GM12878 (cell line): ENCODE measurements around the gene LIMS1. TPM values are rescaled to one million over a fixed set of nuclear protein-coding genes. Genes with fewer than 3 reads are reported as not detected.

Experiments
- ATAC-seq: fragments of 200-7000 bp; cut with Tn5 transposase; 3 replicates; pipeline ENCODE4 v1.9.1; 2020; ENCODE audit warnings: mild to moderate bottlenecking, moderate library complexity
- BruUV-seq: library from RNA; stranded (reverse); fragments of 400-500 nt; replicated peaks from 2 replicates; lab custom pipeline; 2021; lab: Mats Ljungman, UMichigan
- CTCF ChIA-PET: fragments of 300-600 bp; sonication (Branson Sonifier 250); formaldehyde crosslinking; extraction: SDS; loops from one replicate; lab custom pipeline; 2021; ENCODE audit warnings: inconsistent platforms; lab: Yijun Ruan, JAX
- POLR2A ChIA-PET: fragments of 350-600 bp; formaldehyde crosslinking; extraction: SDS; loops from one replicate; lab custom pipeline; 2021; ENCODE audit warnings: inconsistent platforms; lab: Charles Lee
- RAD21 ChIA-PET: fragments of 300-600 bp; sonication (Branson Sonifier 250); formaldehyde crosslinking; loops from one replicate; lab custom pipeline; 2023; ENCODE audit warnings: antibody characterized with exemption; ENCODE audit not compliant: unreplicated experiment; lab: Charles Lee
- SMC1A ChIA-PET: fragments of 300-600 bp; sonication (Branson Sonifier 250); formaldehyde crosslinking; loops from one replicate; lab custom pipeline; 2023; ENCODE audit not compliant: unreplicated experiment, uncharacterized antibody; lab: Charles Lee
- DNase-seq: peaks from one replicate; pipeline ENCODE4 v3.0.0-alpha.2; 2011; ENCODE audit warnings: low read depth, low spot score
- FAIRE-seq: peaks from 3 replicates; lab custom pipeline; 2011; peaks lifted over from hg19 to GRCh38; lab: Jason Lieb, UNC
- H2AFZ ChIP-seq: 2 replicates; pipeline ENCODE4 v1.6.0; 2011; ENCODE audit warnings: low read depth, low read length, control low read depth; ENCODE audit not compliant: control insufficient read depth
- H3K27ac ChIP-seq: 2 replicates; pipeline ENCODE4 v1.5.1; 2011; ENCODE audit warnings: control low read depth; ENCODE audit not compliant: control insufficient read depth, insufficient read depth
- H3K27me3 ChIP-seq, 2 experiments: replicated peaks in 1 of 2; 2 replicates each; pipeline versions ENCODE4 v1.6.0 to v1.6.1; 2011; ENCODE audit warnings: low read length in 1 of 2; ENCODE audit not compliant: control insufficient read depth in 2 of 2, insufficient read depth in 2 of 2
- H3K36me3 ChIP-seq, 2 experiments: 2 replicates each; pipeline ENCODE4 v1.5.1; 2011; ENCODE audit warnings: low read length in 1 of 2; ENCODE audit not compliant: control insufficient read depth in 2 of 2, insufficient read depth in 2 of 2
- H3K4me1 ChIP-seq: 2 replicates; pipeline ENCODE4 v1.6.1; 2011; ENCODE audit warnings: mild to moderate bottlenecking, low read length, moderate library complexity, mixed read lengths; ENCODE audit not compliant: control insufficient read depth, insufficient read depth
- H3K4me2 ChIP-seq: 2 replicates; pipeline ENCODE4 v1.6.0; 2011; ENCODE audit warnings: control low read depth; ENCODE audit not compliant: control insufficient read depth, insufficient read depth
- H3K4me3 ChIP-seq: fragments of 200-600 bp; sonication (generic); 2 replicates; pipeline ENCODE4 v1.5.1; 2016
- H3K79me2 ChIP-seq: 2 replicates; pipeline ENCODE4 v1.6.0; 2011; ENCODE audit warnings: low read length; ENCODE audit not compliant: control insufficient read depth, insufficient read depth
- H3K9ac ChIP-seq: 2 replicates; pipeline ENCODE4 v1.8.0; 2011; ENCODE audit warnings: low read length, control low read depth, mixed read lengths; ENCODE audit not compliant: control insufficient read depth, insufficient read depth
- H3K9me3 ChIP-seq: replicated peaks from 3 replicates; pipeline ENCODE4 v1.5.1; 2011; ENCODE audit warnings: mild to moderate bottlenecking, low read length; ENCODE audit not compliant: control insufficient read depth, insufficient read depth
- H4K20me1 ChIP-seq: 2 replicates; pipeline ENCODE4 v1.6.0; 2011; ENCODE audit not compliant: control insufficient read depth, insufficient read depth
- CREM ChIP-seq: IDR thresholded peaks from 2 replicates; pipeline ENCODE4 v1.6.1; 2014; ENCODE audit warnings: antibody characterized with exemption, low read depth
- EP300 ChIP-seq, 2 experiments: fragments of 150-350 bp in 1 of 2; IDR thresholded peaks; 2 replicates each; pipeline ENCODE4 v1.6.1; 2011 to 2012; ENCODE audit warnings: low read depth in 2 of 2, low read length in 2 of 2, borderline replicate concordance in 1 of 2, improper control_type of control experiment in 1 of 2, inconsistent platforms in 1 of 2; ENCODE audit not compliant: control insufficient read depth in 1 of 2
- NFIC ChIP-seq: IDR thresholded peaks from 2 replicates; pipeline ENCODE4 v1.6.1; 2012; ENCODE audit warnings: low read depth, mild to moderate bottlenecking, inconsistent platforms, low read length, moderate library complexity
- NFYB ChIP-seq: IDR thresholded peaks from 2 replicates; pipeline ENCODE4 v1.6.1; 2011; ENCODE audit warnings: low read depth, mild to moderate bottlenecking, low read length, improper control_type of control experiment, moderate library complexity; ENCODE audit not compliant: insufficient read depth
- RB1 ChIP-seq: fragments of 450-650 bp; formaldehyde crosslinking; IDR thresholded peaks from 2 replicates; pipeline ENCODE4 v1.6.1; 2017; ENCODE audit warnings: mild to moderate bottlenecking, borderline replicate concordance
- STAT3 ChIP-seq: IDR thresholded peaks from 2 replicates; pipeline ENCODE4 v1.6.1; 2011; ENCODE audit warnings: low read depth, low read length, improper control_type of control experiment
- TCF12 ChIP-seq: IDR thresholded peaks from 2 replicates; pipeline ENCODE4 v1.6.1; 2011; ENCODE audit warnings: low read depth, mild to moderate bottlenecking, low read length
- ZSCAN29 ChIP-seq: fragments of 450-650 bp; IDR thresholded peaks from 2 replicates; pipeline ENCODE4 v1.6.1; 2017; ENCODE audit warnings: mild to moderate bottlenecking, moderate library complexity
- WGBS: methylation state at CpG from one replicate; pipeline ENCODE4 v1.1.6; 2016; ENCODE audit warnings: low lambda C conversion rate; ENCODE audit not compliant: insufficient replicate concordance, insufficient coverage; ENCODE audit errors: missing lambda C conversion rate; 5-methylcytosine and 5-hydroxymethylcytosine counted together
- in situ Hi-C: fragments of 300-500 bp; cut with MboI; formaldehyde crosslinking; loops from 9 replicates; pipeline ENCODE4 v1.14.3; 2018; ENCODE audit warnings: mixed read lengths
- intact Hi-C: fragments of 100-400 bp; cut with micrococcal nuclease; formaldehyde crosslinking; loops from one replicate; pipeline ENCODE4 v1.14.2; 2022; ENCODE audit not compliant: unreplicated experiment
- polyA plus RNA-seq, 11 experiments: library from polyadenylated mRNA; depleted of rRNA in 4 of 11; unstranded in 6 of 11; stranded (reverse) in 5 of 11; fragments of >200 nt; fragmentation: Nextera tagmentation in 4 of 11; fragmentation: Illumina TruSeq in 1 of 11; extraction: Ambion mirVana in 4 of 11; extraction: Trizol in 1 of 11; gene quantifications; 1 replicate in 1 of 11; 2 replicates in 10 of 11; pipeline versions ENCODE4 v1.2.1 to v1.2.3, GENCODE V29; 2011 to 2016; ENCODE audit warnings: inconsistent platforms in 2 of 11, missing spikeins in 2 of 11, low read depth in 1 of 11
- total RNA-seq, 4 experiments: library from RNA; depleted of rRNA in 3 of 4; stranded (reverse); fragments of >200 nt in 3 of 4; fragmentation: Illumina TruSeq in 1 of 4; extraction: Trizol in 1 of 4; gene quantifications; 2 replicates each; pipeline versions ENCODE4 v1.2.1 to v1.2.3, GENCODE V29; 2013 to 2021
- TF ChIP-seq, protein P1 (sequence below): fragments of 450-650 bp; conservative IDR thresholded peaks from 2 replicates; pipeline ENCODE4 v1.6.1; 2017; ENCODE audit warnings: mild to moderate bottlenecking, moderate library complexity

Gene LIMS1
- total and polyA plus RNA-seq, 10 of the 15 experiments (the other 5 are each of a cell fraction or from before 2014, with no cell fraction given): 15.7 to 98.1 (median 43.9) TPM

DNA sequence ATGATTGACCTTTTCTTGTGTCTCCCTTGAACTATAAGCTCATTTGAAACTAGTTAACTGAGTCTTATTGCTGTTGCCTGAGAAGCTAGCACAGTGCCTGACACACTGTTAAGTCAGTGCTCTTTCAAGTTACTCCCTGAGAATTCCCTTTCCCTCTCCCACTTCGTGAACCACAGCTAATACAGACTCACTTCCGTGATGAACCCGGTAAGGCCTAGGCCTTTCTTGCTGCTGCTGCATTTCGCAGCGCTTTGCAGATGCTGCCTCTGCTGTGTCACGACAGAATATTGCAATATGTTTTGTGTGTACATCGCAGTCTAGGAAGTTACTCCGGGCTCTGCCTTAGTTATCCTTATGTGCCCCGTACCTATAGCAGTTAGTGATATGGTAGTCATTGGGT is 42.8 kb downstream of the LIMS1 start:
- Histone ChIP-seq H3K79me2 (peaks cover 17% of the 10 kb centered on the region), H3K36me3 (no peaks in the 10 kb centered on the region), H3K4me2 (no peak overlapping the region), H2AFZ (no peak overlapping the region), H3K27me3 (no peaks in the 10 kb centered on the region), H4K20me1 (no peaks in the 10 kb centered on the region), H3K4me3 (no peak overlapping the region), H3K4me1 (peaks cover 29% of the 10 kb centered on the region), H3K27ac (no peak overlapping the region), H3K9ac (no peak overlapping the region)
- DNase-seq (no peak), FAIRE-seq (no peak), ATAC-seq (no peak)
- ChIA-PET SMC1A (interaction anchor here (0.7 to 16.2 kb wide), 6 partner anchors 10 to 61 kb away, joined by 3 to 214 read pairs (median 13); partner anchors contain the start of gene LIMS1), RAD21 (interaction anchor here (0.8 to 9.0 kb wide), 8 partner anchors 11 to 191 kb away, joined by 3 to 129 read pairs (median 4); partner anchors contain the start of gene LIMS1), CTCF (interaction anchor here (0.7 to 5.7 kb wide), 6 partner anchors 10 to 226 kb away, joined by 3 to 41 read pairs (median 4); no protein-coding TSS in a partner anchor)
- in situ Hi-C loops (loop anchor here (25.0 kb wide), 1 partner anchor 365 kb away; no protein-coding TSS in a partner anchor), intact Hi-C loops (no loop called here)
- no TSS peak for BruUV-seq
- TF ChIP-seq RB1 (no peak), TCF12 (no peak), CREM (no peak), ZSCAN29 (no peak), EP300 (IDR thresholded peaks at IDR 0.05; ENCODE audit: borderline replicate concordance in 1 of 2, control insufficient read depth in 1 of 2, low read depth in 2 of 2, low read length in 2 of 2) (no peak), NFYB (no peak), STAT3 (no peak), NFIC (no peak)
- TF ChIP-seq, protein P1, sequence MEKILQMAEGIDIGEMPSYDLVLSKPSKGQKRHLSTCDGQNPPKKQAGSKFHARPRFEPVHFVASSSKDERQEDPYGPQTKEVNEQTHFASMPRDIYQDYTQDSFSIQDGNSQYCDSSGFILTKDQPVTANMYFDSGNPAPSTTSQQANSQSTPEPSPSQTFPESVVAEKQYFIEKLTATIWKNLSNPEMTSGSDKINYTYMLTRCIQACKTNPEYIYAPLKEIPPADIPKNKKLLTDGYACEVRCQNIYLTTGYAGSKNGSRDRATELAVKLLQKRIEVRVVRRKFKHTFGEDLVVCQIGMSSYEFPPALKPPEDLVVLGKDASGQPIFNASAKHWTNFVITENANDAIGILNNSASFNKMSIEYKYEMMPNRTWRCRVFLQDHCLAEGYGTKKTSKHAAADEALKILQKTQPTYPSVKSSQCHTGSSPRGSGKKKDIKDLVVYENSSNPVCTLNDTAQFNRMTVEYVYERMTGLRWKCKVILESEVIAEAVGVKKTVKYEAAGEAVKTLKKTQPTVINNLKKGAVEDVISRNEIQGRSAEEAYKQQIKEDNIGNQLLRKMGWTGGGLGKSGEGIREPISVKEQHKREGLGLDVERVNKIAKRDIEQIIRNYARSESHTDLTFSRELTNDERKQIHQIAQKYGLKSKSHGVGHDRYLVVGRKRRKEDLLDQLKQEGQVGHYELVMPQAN: no peak
- TF ChIP-seq, all 136 proteins: peak for 0
- WGBS: 96% methylated on average over 9 of the region's 9 CpGs
- H3K9me3 ChIP-seq: no peaks in the 10 kb centered on the region
- POLR2A ChIA-PET: interaction anchor here (1.0 to 3.4 kb wide), 5 partner anchors 11 to 41 kb away, joined by 3 to 13 read pairs (median 5); no protein-coding TSS in a partner anchor
